GM12878 (cell line): ENCODE results near the gene PHRF1. TPM values are rescaled to one million over a fixed set of nuclear protein-coding genes. Genes with fewer than 3 reads are reported as not detected.
A peak's percentile ranks its signal among the peaks of the same experiment; 100 is the strongest.

Source experiments
- CEBPB ChIP-seq, 2 experiments: fragments of 150-350 bp in 1 of 2; IDR thresholded peaks; 2 replicates each; pipeline ENCODE4 v1.6.1; 2012 to 2014; ENCODE audit warnings: low read depth in 2 of 2, low read length in 2 of 2, borderline replicate concordance in 1 of 2, inconsistent platforms in 1 of 2
- ESRRA ChIP-seq: IDR thresholded peaks from 2 replicates; pipeline ENCODE4 v1.6.1; 2012; ENCODE audit warnings: mild to moderate bottlenecking, low read length, improper control_type of control experiment
- GATAD2B ChIP-seq: fragments of 450-650 bp; conservative IDR thresholded peaks from 2 replicates; pipeline ENCODE4 v1.6.1; 2017; ENCODE audit warnings: low read depth, mild to moderate bottlenecking, moderate library complexity
- LARP7 ChIP-seq: fragments of 450-650 bp; IDR thresholded peaks from 2 replicates; pipeline ENCODE4 v1.6.1; 2017; ENCODE audit warnings: mild to moderate bottlenecking
- NR2C2 ChIP-seq: IDR thresholded peaks from 2 replicates; pipeline ENCODE4 v1.6.1; 2011; ENCODE audit warnings: borderline replicate concordance, low read depth; ENCODE audit not compliant: control insufficient read depth, insufficient read length
- PAX8 ChIP-seq: fragments of 450-650 bp; IDR thresholded peaks from 2 replicates; pipeline ENCODE4 v1.6.1; 2017; ENCODE audit warnings: mild to moderate bottlenecking, moderate library complexity
- RELA ChIP-seq: fragments of 450-650 bp; IDR thresholded peaks from 2 replicates; pipeline ENCODE4 v1.8.0; 2014; ENCODE audit warnings: borderline replicate concordance; ENCODE audit not compliant: partially characterized antibody
- SIN3A ChIP-seq: IDR thresholded peaks from 2 replicates; pipeline ENCODE4 v1.6.1; 2012; ENCODE audit warnings: low read depth, low read length, improper control_type of control experiment
- ZBTB11 ChIP-seq: fragments of 450-650 bp; formaldehyde crosslinking; IDR thresholded peaks from 2 replicates; pipeline ENCODE4 v1.5.0; 2022; ENCODE audit warnings: mild to moderate bottlenecking, missing genetic modification characterization
- ZNF207 ChIP-seq: fragments of 450-650 bp; IDR thresholded peaks from 2 replicates; pipeline ENCODE4 v1.6.1; 2014; ENCODE audit warnings: antibody characterized with exemption, mild to moderate bottlenecking, borderline replicate concordance
- ZNF24 ChIP-seq: fragments of 450-650 bp; IDR thresholded peaks from 2 replicates; pipeline ENCODE4 v1.6.1; 2017; ENCODE audit warnings: antibody characterized with exemption, mild to moderate bottlenecking
- ZNF687 ChIP-seq: fragments of 450-650 bp; IDR thresholded peaks from 2 replicates; pipeline ENCODE4 v1.6.1; 2017; ENCODE audit warnings: mild to moderate bottlenecking, moderate library complexity
- polyA plus RNA-seq, 11 experiments: library from polyadenylated mRNA; depleted of rRNA in 4 of 11; unstranded in 6 of 11; stranded (reverse) in 5 of 11; fragments of >200 nt; fragmentation: Nextera tagmentation in 4 of 11; fragmentation: Illumina TruSeq in 1 of 11; extraction: Ambion mirVana in 4 of 11; extraction: Trizol in 1 of 11; gene quantifications; 1 replicate in 1 of 11; 2 replicates in 10 of 11; pipeline versions ENCODE4 v1.2.1 to v1.2.3, GENCODE V29; 2011 to 2016; ENCODE audit warnings: inconsistent platforms in 2 of 11, missing spikeins in 2 of 11, low read depth in 1 of 11
- total RNA-seq, 4 experiments: library from RNA; depleted of rRNA in 3 of 4; stranded (reverse); fragments of >200 nt in 3 of 4; fragmentation: Illumina TruSeq in 1 of 4; extraction: Trizol in 1 of 4; gene quantifications; 2 replicates each; pipeline versions ENCODE4 v1.2.1 to v1.2.3, GENCODE V29; 2013 to 2021
- TF ChIP-seq, protein P1 (sequence below): IDR thresholded peaks from 2 replicates; pipeline ENCODE4 v1.6.1; 2012; ENCODE audit warnings: improper control_type of control experiment, low read depth, low read length; ENCODE audit not compliant: insufficient replicate concordance

The PHRF1 gene
- total and polyA plus RNA-seq, 10 of the 15 experiments (the other 5 are each of a cell fraction or from before 2014, with no cell fraction given) = 0.13 to 43.5 (median 15.1) TPM

DNA sequence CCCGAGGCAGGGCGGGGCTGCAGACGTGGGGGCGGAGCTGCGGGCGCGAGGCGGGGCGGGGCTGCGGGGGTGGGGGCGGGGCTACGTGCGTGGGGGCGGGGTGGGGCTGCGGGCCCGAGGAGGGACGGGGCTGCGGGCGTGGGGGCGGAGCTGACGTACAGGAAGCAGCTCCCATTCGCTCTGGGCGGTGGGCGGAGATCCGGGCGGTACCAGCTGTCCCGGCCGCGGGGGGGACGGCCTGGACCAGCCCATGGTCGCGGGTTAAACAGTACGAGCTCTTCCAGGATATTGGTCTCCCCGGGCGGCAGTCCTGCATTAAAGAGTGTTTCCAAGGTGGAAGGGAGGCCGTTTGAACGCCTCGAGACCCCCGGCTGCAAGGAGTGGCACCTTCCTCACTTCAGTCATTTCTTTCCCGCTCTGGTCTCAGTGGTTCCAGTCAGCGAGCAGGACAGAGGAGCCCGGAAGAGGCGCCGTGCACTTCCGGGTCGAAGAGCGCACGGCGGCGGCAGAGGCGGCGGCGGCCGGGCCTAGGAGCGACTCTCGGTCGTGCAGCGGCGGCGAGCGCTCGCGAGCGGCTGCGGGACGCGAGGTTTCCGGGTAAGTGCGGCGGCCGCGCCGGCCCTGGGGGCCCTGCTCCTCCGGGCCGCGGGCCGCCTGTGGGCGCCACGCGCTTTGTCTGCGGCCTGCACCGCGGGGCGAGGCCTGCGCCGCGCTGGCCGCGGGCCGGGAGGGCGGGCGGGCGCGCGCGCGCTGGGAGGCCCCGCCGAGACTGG lies at the start of gene PHRF1 (continued):
- TF ChIP-seq CEBPB (IDR thresholded peaks at IDR 0.05; ENCODE audit: borderline replicate concordance in 1 of 2, low read depth in 2 of 2, low read length in 2 of 2) (no peak), ZNF207 (peak; percentile 99), NR2C2 (peak; percentile 51), ZBTB11 (CRISPR knock-in tag) (peak; percentile 62), RELA (peak; percentile 91), PAX8 (no peak), GATAD2B (peak; percentile 89; the same call in 1 of the 2 replicates), ESRRA (no peak), LARP7 (peak; percentile 88; the same call in 1 of the 2 replicates), ZNF24 (peak; percentile 69), ZNF687 (no peak; the same call in 1 of the 2 replicates), SIN3A (peak; percentile 85; the same call in 1 of the 2 replicates)
- TF ChIP-seq, protein P1, sequence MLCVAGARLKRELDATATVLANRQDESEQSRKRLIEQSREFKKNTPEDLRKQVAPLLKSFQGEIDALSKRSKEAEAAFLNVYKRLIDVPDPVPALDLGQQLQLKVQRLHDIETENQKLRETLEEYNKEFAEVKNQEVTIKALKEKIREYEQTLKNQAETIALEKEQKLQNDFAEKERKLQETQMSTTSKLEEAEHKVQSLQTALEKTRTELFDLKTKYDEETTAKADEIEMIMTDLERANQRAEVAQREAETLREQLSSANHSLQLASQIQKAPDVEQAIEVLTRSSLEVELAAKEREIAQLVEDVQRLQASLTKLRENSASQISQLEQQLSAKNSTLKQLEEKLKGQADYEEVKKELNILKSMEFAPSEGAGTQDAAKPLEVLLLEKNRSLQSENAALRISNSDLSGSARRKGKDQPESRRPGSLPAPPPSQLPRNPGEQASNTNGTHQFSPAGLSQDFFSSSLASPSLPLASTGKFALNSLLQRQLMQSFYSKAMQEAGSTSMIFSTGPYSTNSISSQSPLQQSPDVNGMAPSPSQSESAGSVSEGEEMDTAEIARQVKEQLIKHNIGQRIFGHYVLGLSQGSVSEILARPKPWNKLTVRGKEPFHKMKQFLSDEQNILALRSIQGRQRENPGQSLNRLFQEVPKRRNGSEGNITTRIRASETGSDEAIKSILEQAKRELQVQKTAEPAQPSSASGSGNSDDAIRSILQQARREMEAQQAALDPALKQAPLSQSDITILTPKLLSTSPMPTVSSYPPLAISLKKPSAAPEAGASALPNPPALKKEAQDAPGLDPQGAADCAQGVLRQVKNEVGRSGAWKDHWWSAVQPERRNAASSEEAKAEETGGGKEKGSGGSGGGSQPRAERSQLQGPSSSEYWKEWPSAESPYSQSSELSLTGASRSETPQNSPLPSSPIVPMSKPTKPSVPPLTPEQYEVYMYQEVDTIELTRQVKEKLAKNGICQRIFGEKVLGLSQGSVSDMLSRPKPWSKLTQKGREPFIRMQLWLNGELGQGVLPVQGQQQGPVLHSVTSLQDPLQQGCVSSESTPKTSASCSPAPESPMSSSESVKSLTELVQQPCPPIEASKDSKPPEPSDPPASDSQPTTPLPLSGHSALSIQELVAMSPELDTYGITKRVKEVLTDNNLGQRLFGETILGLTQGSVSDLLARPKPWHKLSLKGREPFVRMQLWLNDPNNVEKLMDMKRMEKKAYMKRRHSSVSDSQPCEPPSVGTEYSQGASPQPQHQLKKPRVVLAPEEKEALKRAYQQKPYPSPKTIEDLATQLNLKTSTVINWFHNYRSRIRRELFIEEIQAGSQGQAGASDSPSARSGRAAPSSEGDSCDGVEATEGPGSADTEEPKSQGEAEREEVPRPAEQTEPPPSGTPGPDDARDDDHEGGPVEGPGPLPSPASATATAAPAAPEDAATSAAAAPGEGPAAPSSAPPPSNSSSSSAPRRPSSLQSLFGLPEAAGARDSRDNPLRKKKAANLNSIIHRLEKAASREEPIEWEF = no peak
